DMS114 treated with DMSO at 0.1 percent for 48 hours (cell line): ENCODE results near the gene PRAMEF13.
"Not testable (repeated sequence)": the region's sequence is repeated elsewhere in the genome, so short reads cannot be mapped to it uniquely, and the experiment has no call there.

ENCODE experiments used
- DNase-seq: peaks from one replicate; lab custom pipeline; 2025; ENCODE audit not compliant: unreplicated experiment; lab: John Stamatoyannopoulos, UW

PRAMEF13 gene

GRCh38 chr1:13208712-13209111, 7.5 kb upstream of the PRAMEF13 start:
- DNase-seq, result not testable (repeated sequence)

- not testable (repeated sequence) for DNase-seq
Measured at GRCh38 chr1:13171548-13171947, 29.7 kb downstream of the PRAMEF13 start, which contains the start of gene PRAMEF9. TSS of gene PRAMEF9 (plus strand) at chr1:13171848. CDS start at chr1:13175281, 3,433 bp downstream.

- not testable (repeated sequence) for DNase-seq
Measured at GRCh38 chr1:13165531-13165930, 35.7 kb downstream of the PRAMEF13 start, which contains the start of gene HNRNPCL4. TSS of gene HNRNPCL4 (minus strand) at chr1:13165631. CDS start at chr1:13165467, 164 bp downstream.

GRCh38 chr1:13155909-13156308, 45.3 kb downstream of the PRAMEF13 start, which contains the start of gene PRAMEF26:
TSS of gene PRAMEF26 (minus strand) at chr1:13156009. CDS start at chr1:13153095, 2,914 bp downstream.
- DNase-seq, result not testable (repeated sequence)
